H9 (cell line): ENCODE data around the gene KRT3. TPM values are rescaled to one million over a fixed set of nuclear protein-coding genes. Genes with fewer than 3 reads are reported as not detected.

ENCODE experiments used
- DNase-seq: peaks from one replicate; pipeline ENCODE4 v3.0.0-alpha.2; 2017
- H2AFZ ChIP-seq: one replicate; pipeline ENCODE4 v1.6.1; 2013; ENCODE audit warnings: mild to moderate bottlenecking, low read length, control low read depth, moderate library complexity
- H2AK5ac ChIP-seq: 2 replicates; pipeline ENCODE4 v1.6.1; 2013; ENCODE audit warnings: low read length, control low read depth, mixed read lengths; ENCODE audit not compliant: insufficient read length
- H2BK120ac ChIP-seq: one replicate; pipeline ENCODE4 v1.6.1; 2013; ENCODE audit warnings: low read depth, mild to moderate bottlenecking, low read length, control low read depth, inconsistent platforms; ENCODE audit not compliant: poor library complexity, severe bottlenecking
- H2BK12ac ChIP-seq: 2 replicates; pipeline ENCODE4 v1.6.1; 2013; ENCODE audit warnings: low read length, control low read depth, mixed read lengths, low read depth; ENCODE audit not compliant: insufficient read length
- H2BK15ac ChIP-seq: 2 replicates; pipeline ENCODE4 v1.6.1; 2013; ENCODE audit warnings: low read depth, low read length, control low read depth
- H2BK20ac ChIP-seq: one replicate; pipeline ENCODE4 v1.6.1; 2013; ENCODE audit warnings: low read depth, mild to moderate bottlenecking, low read length, control low read depth, inconsistent platforms; ENCODE audit not compliant: poor library complexity, severe bottlenecking
- H2BK5ac ChIP-seq: 2 replicates; pipeline ENCODE4 v1.6.1; 2013; ENCODE audit warnings: low read length, control low read depth, mixed read lengths; ENCODE audit not compliant: insufficient read length
- H3K14ac ChIP-seq: 2 replicates; pipeline ENCODE4 v1.6.1; 2013; ENCODE audit warnings: low read length, control low read depth; ENCODE audit not compliant: insufficient read depth
- H3K18ac ChIP-seq: 2 replicates; pipeline ENCODE4 v1.6.1; 2013; ENCODE audit warnings: low read depth, mild to moderate bottlenecking, mixed read lengths, low read length, control low read depth; ENCODE audit not compliant: insufficient read length
- H3K23ac ChIP-seq: 2 replicates; pipeline ENCODE4 v1.6.1; 2013; ENCODE audit warnings: low read length, control low read depth, mixed read lengths, low read depth; ENCODE audit not compliant: insufficient read length
- H3K23me2 ChIP-seq: 2 replicates; pipeline ENCODE4 v1.6.1; 2013; ENCODE audit warnings: low read depth, mild to moderate bottlenecking, mixed read lengths, low read length, control low read depth; ENCODE audit not compliant: insufficient read length, poor library complexity, severe bottlenecking
- H3K27ac ChIP-seq: 2 replicates; pipeline ENCODE4 v1.5.1; 2013; ENCODE audit warnings: low read length, control low read depth, mixed read lengths, low read depth; ENCODE audit not compliant: insufficient read length
- H3K27me3 ChIP-seq: 2 replicates; pipeline ENCODE4 v1.6.1; 2013; ENCODE audit warnings: low read length, control low read depth, inconsistent platforms; ENCODE audit not compliant: insufficient read depth
- H3K4ac ChIP-seq: 2 replicates; pipeline ENCODE4 v1.6.1; 2013; ENCODE audit warnings: low read depth, mild to moderate bottlenecking, control low read depth, inconsistent platforms, low read length, moderate library complexity
- H3K4me1 ChIP-seq: 2 replicates; pipeline ENCODE4 v1.6.1; 2013; ENCODE audit warnings: low read length, control low read depth, inconsistent platforms; ENCODE audit not compliant: insufficient read depth
- H3K4me2 ChIP-seq: 2 replicates; pipeline ENCODE4 v1.6.1; 2013; ENCODE audit warnings: low read length, control low read depth, mixed read lengths; ENCODE audit not compliant: insufficient read length, insufficient read depth
- H3K56ac ChIP-seq: 2 replicates; pipeline ENCODE4 v1.6.1; 2013; ENCODE audit warnings: low read depth, mild to moderate bottlenecking, mixed read lengths, low read length, control low read depth; ENCODE audit not compliant: insufficient read length
- H3K79me1 ChIP-seq: 2 replicates; pipeline ENCODE4 v1.6.1; 2013; ENCODE audit warnings: low read depth, mild to moderate bottlenecking, moderate library complexity, low read length, control low read depth, inconsistent platforms; ENCODE audit not compliant: insufficient read depth, poor library complexity, severe bottlenecking
- H3K79me2 ChIP-seq: 2 replicates; pipeline ENCODE4 v1.6.1; 2013; ENCODE audit warnings: low read length, control low read depth, inconsistent platforms; ENCODE audit not compliant: insufficient read depth
- H3K9ac ChIP-seq: 2 replicates; pipeline ENCODE4 v1.6.1; 2013; ENCODE audit warnings: low read length, control low read depth, mixed read lengths; ENCODE audit not compliant: insufficient read length; ENCODE audit errors: extremely low read depth
- H3K9me3 ChIP-seq: one replicate; pipeline ENCODE4 v1.6.1; 2013; ENCODE audit warnings: low read depth, low read length, inconsistent platforms; ENCODE audit not compliant: control insufficient read depth
- H3T11ph ChIP-seq: one replicate; pipeline ENCODE4 v1.6.1; 2013; ENCODE audit warnings: mild to moderate bottlenecking, low read length, control low read depth, inconsistent platforms
- H4K20me1 ChIP-seq: one replicate; pipeline ENCODE4 v1.6.1; 2013; ENCODE audit not compliant: control insufficient read depth, insufficient read length, insufficient read depth
- H4K5ac ChIP-seq: 2 replicates; pipeline ENCODE4 v1.6.1; 2013; ENCODE audit warnings: low read depth, mild to moderate bottlenecking, mixed read lengths, low read length, control low read depth; ENCODE audit not compliant: insufficient read length
- H4K8ac ChIP-seq: replicated peaks from 2 replicates; pipeline ENCODE4 v1.6.1; 2013; ENCODE audit warnings: low read length, control low read depth, mixed read lengths, low read depth; ENCODE audit not compliant: insufficient read length
- H4K91ac ChIP-seq: 2 replicates; pipeline ENCODE4 v1.6.1; 2013; ENCODE audit warnings: low read depth, mild to moderate bottlenecking, moderate library complexity, mixed read lengths, low read length, control low read depth; ENCODE audit not compliant: insufficient read length
- H3K27ac Mint-ChIP-seq, 3 experiments: 2 replicates in 2 of 3; 3 replicates in 1 of 3; pipeline ENCODE4 v1.8.0; 2020 to 2021; ENCODE audit warnings: mixed read lengths in 3 of 3, mild to moderate bottlenecking in 1 of 3, moderate library complexity in 1 of 3
- H3K27me3 Mint-ChIP-seq: 2 replicates; pipeline ENCODE4 v1.8.0; 2021; ENCODE audit warnings: low read depth, mild to moderate bottlenecking, moderate library complexity, mixed read lengths
- H3K36me3 Mint-ChIP-seq, 3 experiments: 2 replicates in 2 of 3; 3 replicates in 1 of 3; pipeline ENCODE4 v1.8.0; 2020 to 2021; ENCODE audit warnings: low read depth in 3 of 3, mixed read lengths in 3 of 3; ENCODE audit not compliant: insufficient read depth in 1 of 3
- H3K4me1 Mint-ChIP-seq, 2 experiments: 2 replicates each; pipeline ENCODE4 v1.8.0; 2020; ENCODE audit warnings: mixed read lengths in 2 of 2
- H3K4me3 Mint-ChIP-seq, 2 experiments: 2 replicates in 1 of 2; 3 replicates in 1 of 2; pipeline ENCODE4 v1.8.0; 2020 to 2021; ENCODE audit warnings: mild to moderate bottlenecking in 2 of 2, mixed read lengths in 2 of 2, moderate library complexity in 1 of 2
- H3K9me3 Mint-ChIP-seq, 2 experiments: 2 replicates in 1 of 2; 3 replicates in 1 of 2; pipeline ENCODE4 v1.8.0; 2020; ENCODE audit warnings: mild to moderate bottlenecking in 2 of 2, mixed read lengths in 2 of 2, moderate library complexity in 1 of 2
- WGBS: extraction: QIAGEN DNeasy Blood & Tissue Kit; methylation state at CpG from one replicate; pipeline ENCODE4 v1.1.7; 2013; ENCODE audit warnings: missing lambda C conversion rate, low lambda C conversion rate, mixed read lengths; ENCODE audit not compliant: insufficient read length; ENCODE audit errors: extremely low coverage; 5-methylcytosine and 5-hydroxymethylcytosine counted together
- total RNA-seq: library from RNA; stranded (reverse); gene quantifications from 2 replicates; pipeline ENCODE4 v1.2.1, GENCODE V29; 2021
- TF ChIP-seq, protein P1 (sequence below): fragments of 200-600 bp; sonication (generic); conservative IDR thresholded peaks from 3 replicates; pipeline ENCODE4 v1.8.0; 2021; ENCODE audit warnings: antibody characterized with exemption, mild to moderate bottlenecking

KRT3 gene
- total RNA-seq, 1 experiment from 2014 or later = not detected

DNA sequence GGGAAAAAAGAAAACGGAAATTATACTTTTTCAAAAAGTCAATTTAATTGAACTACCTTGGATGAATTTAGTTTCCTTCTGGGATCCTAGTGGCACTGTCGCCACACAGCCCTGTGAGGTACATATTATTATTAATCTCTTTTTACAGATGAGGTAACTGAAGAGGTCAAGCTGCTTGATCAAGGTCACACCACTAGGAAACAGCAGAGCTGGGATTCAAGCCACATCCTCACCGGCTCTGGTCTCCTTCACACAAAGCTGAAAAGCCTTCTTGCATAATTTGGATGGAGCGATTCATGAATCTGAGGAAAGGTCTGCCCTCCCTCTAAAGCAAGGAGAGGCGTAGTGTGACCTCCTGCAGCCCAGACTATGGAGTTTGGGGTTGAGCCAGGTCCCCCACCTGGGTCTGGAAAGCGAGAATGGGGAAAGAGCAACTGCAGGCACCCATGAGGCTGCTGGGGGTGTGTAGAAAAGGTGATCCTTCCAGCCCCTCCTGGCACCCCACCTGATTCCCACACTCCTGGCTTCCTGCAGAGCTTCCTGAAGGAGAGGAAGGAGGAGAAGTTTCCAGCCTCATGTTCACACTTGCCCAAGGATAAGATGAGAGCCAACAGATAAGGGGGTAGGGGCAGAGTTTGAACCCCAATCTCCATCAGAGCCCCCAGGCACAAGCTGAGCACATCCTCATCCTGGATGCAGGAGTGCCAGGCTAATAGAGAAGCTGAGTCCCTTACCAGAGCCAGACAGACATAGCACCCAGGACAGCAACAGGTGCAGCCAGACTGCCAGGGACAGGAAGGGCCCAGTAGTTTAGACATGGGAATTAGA, 42.1 kb upstream of the KRT3 start:
- peak; percentile 23 for DNase-seq
- H3K79me2 ChIP-seq = no peaks in the 10 kb centered on the region
- no peak overlapping the region for H3K4ac ChIP-seq
- H3K27me3 ChIP-seq = no peaks in the 10 kb centered on the region; the same call in 1 of the 2 replicates
- TF ChIP-seq, protein P1, sequence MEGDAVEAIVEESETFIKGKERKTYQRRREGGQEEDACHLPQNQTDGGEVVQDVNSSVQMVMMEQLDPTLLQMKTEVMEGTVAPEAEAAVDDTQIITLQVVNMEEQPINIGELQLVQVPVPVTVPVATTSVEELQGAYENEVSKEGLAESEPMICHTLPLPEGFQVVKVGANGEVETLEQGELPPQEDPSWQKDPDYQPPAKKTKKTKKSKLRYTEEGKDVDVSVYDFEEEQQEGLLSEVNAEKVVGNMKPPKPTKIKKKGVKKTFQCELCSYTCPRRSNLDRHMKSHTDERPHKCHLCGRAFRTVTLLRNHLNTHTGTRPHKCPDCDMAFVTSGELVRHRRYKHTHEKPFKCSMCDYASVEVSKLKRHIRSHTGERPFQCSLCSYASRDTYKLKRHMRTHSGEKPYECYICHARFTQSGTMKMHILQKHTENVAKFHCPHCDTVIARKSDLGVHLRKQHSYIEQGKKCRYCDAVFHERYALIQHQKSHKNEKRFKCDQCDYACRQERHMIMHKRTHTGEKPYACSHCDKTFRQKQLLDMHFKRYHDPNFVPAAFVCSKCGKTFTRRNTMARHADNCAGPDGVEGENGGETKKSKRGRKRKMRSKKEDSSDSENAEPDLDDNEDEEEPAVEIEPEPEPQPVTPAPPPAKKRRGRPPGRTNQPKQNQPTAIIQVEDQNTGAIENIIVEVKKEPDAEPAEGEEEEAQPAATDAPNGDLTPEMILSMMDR = no peak
- H3K9me3 Mint-ChIP-seq = no peaks in the 10 kb centered on the region
- H3K27ac ChIP-seq = no peak overlapping the region
- H3K9me3 ChIP-seq = no peaks in the 10 kb centered on the region
- H4K8ac ChIP-seq = no peak overlapping the region
- no peaks in the 10 kb centered on the region for H3K23me2 ChIP-seq
- H3K27me3 Mint-ChIP-seq = peaks cover 17% of the 10 kb centered on the region
- no peak overlapping the region for H3K23ac ChIP-seq
- H2BK5ac ChIP-seq = no peak overlapping the region
- no peaks in the 10 kb centered on the region; a peak in 1 of 4 replicates for H3K4me1 Mint-ChIP-seq
- H3K18ac ChIP-seq = no peak overlapping the region
- no peak overlapping the region for H2AK5ac ChIP-seq
- H3K4me3 Mint-ChIP-seq = no peak overlapping the region
- no peak overlapping the region for H2BK20ac ChIP-seq
- no peak overlapping the region for H2BK120ac ChIP-seq
- no peaks in the 10 kb centered on the region for H4K20me1 ChIP-seq
- no peak overlapping the region for H2BK12ac ChIP-seq
- no peak overlapping the region for H3K56ac ChIP-seq
- no peaks in the 10 kb centered on the region for H3K36me3 Mint-ChIP-seq
- no peak overlapping the region for H3T11ph ChIP-seq
- H3K27ac Mint-ChIP-seq = no peak overlapping the region
- H3K4me2 ChIP-seq = no peak overlapping the region
- no peak overlapping the region for H2AFZ ChIP-seq
- H4K5ac ChIP-seq = no peak overlapping the region
- H3K4me1 ChIP-seq = no peaks in the 10 kb centered on the region
- no peak overlapping the region for H3K9ac ChIP-seq
- H2BK15ac ChIP-seq = no peak overlapping the region
- no peak overlapping the region for H3K14ac ChIP-seq
- H3K79me1 ChIP-seq = no peaks in the 10 kb centered on the region
- WGBS = no CpG with 5 or more reads among the region's 6 CpGs
- H4K91ac ChIP-seq = no peak overlapping the region
